ENCODE data around the gene ERCC2.

The ERCC2 gene

DNA sequence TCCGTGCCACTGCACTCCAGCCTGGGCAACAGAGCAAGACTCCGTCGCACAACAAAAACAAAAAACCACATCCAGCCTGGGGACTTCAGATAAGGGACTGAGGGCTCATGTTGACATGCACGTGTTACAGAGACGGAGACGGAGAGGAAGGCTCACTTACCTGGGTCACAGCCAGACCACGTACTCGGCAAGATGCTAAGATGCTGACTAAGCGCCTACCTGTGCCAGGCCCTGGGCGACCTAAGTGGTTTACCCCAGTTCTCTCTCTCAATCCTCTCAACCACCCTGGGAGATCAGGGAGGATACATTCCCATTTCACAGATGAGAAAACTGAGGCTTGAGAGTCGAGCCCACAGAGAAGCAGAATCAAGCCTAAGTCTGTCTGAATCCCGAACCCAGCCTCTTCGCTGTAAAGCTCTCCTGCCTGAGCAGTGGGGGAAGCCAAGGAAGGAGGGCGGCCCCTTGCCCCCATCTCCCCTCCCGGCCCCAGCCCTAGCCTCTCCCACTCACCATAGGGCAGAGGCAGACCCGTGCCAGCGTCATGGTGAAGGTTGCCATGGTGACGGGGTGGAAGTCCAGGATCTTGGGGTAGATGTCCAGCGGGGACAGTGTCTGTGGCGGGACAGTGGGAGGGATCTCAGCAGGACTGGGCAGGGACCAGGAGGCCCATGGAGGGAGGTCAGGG is 13.5 kb downstream of the ERCC2 start:
- Histone ChIP-seq H3K27ac (ENCODE audit: low read depth, low read length) (no peak overlapping the region), H3K27me3 (ENCODE audit: control insufficient read depth, low read length) (no peaks in the 10 kb centered on the region), H3K4me3 (ENCODE audit: low read length) (no peak overlapping the region), H3K9me3 (ENCODE audit: control insufficient read depth, insufficient read depth, low read length) (no peaks in the 10 kb centered on the region), H3K4me1 (ENCODE audit: control insufficient read depth, low read length) (no peaks in the 10 kb centered on the region), H3F3A (ENCODE audit: control insufficient read depth, insufficient read depth) (no peaks in the 10 kb centered on the region), H3K9me2 (replicated peaks; ENCODE audit: control insufficient read depth, low read length) (no peaks in the 10 kb centered on the region), H3K36me3 (ENCODE audit: control insufficient read depth, low read length) (peaks cover 20% of the 10 kb centered on the region), H3K4me2 (ENCODE audit: low read length) (no peak overlapping the region), H4K20me1 (ENCODE audit: control insufficient read depth, insufficient read depth, low read depth, low read length) (no peaks in the 10 kb centered on the region), H3K79me2 (ENCODE audit: control insufficient read depth, low read length) (no peaks in the 10 kb centered on the region)
- TF ChIP-seq, protein P1, sequence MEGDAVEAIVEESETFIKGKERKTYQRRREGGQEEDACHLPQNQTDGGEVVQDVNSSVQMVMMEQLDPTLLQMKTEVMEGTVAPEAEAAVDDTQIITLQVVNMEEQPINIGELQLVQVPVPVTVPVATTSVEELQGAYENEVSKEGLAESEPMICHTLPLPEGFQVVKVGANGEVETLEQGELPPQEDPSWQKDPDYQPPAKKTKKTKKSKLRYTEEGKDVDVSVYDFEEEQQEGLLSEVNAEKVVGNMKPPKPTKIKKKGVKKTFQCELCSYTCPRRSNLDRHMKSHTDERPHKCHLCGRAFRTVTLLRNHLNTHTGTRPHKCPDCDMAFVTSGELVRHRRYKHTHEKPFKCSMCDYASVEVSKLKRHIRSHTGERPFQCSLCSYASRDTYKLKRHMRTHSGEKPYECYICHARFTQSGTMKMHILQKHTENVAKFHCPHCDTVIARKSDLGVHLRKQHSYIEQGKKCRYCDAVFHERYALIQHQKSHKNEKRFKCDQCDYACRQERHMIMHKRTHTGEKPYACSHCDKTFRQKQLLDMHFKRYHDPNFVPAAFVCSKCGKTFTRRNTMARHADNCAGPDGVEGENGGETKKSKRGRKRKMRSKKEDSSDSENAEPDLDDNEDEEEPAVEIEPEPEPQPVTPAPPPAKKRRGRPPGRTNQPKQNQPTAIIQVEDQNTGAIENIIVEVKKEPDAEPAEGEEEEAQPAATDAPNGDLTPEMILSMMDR (IDR thresholded peaks at IDR 0.05; ENCODE audit: low read depth, low read length, poor library complexity, severe bottlenecking) = no peak
- TF ChIP-seq EZH2phosphoT487 (IDR thresholded peaks at IDR 0.05; ENCODE audit: borderline replicate concordance, low read length) = no peak

DNA sequence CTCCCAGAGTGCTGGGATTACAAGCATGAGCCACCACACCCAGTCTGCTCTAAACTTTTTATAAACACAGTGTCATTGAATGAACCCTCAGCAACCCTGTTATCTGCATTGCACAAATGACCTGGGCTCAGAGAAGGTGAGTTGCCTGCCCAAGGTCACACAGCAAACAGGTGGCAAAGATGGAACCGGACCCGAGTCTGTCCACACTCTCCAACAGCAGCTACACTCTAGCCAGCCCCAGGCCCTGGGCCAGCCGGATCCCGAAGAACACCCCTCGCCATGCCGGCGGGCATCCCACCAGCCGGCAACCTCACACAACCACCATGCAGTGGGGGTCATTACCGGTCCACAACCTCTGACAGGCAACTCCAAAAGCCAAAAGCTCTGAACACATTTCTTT is 14.5 kb downstream of the ERCC2 start:
- Histone ChIP-seq H4K20me1 (ENCODE audit: control insufficient read depth, insufficient read depth, low read depth, low read length) (no peaks in the 10 kb centered on the region), H3K79me2 (ENCODE audit: control insufficient read depth, low read length) (no peaks in the 10 kb centered on the region), H3F3A (ENCODE audit: control insufficient read depth, insufficient read depth) (no peaks in the 10 kb centered on the region), H3K9me2 (replicated peaks; ENCODE audit: control insufficient read depth, low read length) (no peaks in the 10 kb centered on the region), H3K4me1 (ENCODE audit: control insufficient read depth, low read length) (no peaks in the 10 kb centered on the region), H3K27me3 (ENCODE audit: control insufficient read depth, low read length) (no peaks in the 10 kb centered on the region), H3K9me3 (ENCODE audit: control insufficient read depth, insufficient read depth, low read length) (no peaks in the 10 kb centered on the region), H3K4me3 (ENCODE audit: low read length) (no peak overlapping the region), H3K36me3 (ENCODE audit: control insufficient read depth, low read length) (peaks cover 22% of the 10 kb centered on the region), H3K27ac (ENCODE audit: low read depth, low read length) (no peak overlapping the region), H3K4me2 (ENCODE audit: low read length) (no peak overlapping the region)
- no peak for TF ChIP-seq EZH2phosphoT487 (IDR thresholded peaks at IDR 0.05; ENCODE audit: borderline replicate concordance, low read length)
- TF ChIP-seq, protein P1 (IDR thresholded peaks at IDR 0.05; ENCODE audit: low read depth, low read length, poor library complexity, severe bottlenecking) = no peak

DNA sequence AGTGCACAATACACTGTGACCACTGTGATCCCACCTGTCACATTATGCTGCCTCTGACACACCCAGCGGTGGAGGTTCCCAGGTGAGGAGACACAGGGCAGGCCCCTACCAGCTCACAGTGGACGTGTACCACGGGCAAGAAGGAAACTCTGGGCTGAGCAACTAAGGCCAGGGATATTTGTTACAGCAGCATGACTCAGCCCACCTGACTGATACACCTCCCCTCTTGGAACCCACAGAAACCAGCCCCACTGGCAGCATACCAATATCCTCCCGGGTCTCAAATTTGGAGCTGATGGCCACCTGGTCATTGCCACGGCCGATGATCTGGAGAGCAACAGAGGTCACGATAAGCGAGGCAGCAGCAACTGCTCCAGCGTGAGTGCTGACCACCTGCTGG is 15.0 kb downstream of the ERCC2 start:
- Histone ChIP-seq H3K36me3 (ENCODE audit: control insufficient read depth, low read length) (peaks cover 23% of the 10 kb centered on the region), H3F3A (ENCODE audit: control insufficient read depth, insufficient read depth) (no peaks in the 10 kb centered on the region)

More for the DNA sequence above, 15.0 kb downstream of the ERCC2 start:
- Histone ChIP-seq H3K9me3 (ENCODE audit: control insufficient read depth, insufficient read depth, low read length) (no peaks in the 10 kb centered on the region), H3K27me3 (ENCODE audit: control insufficient read depth, low read length) (no peaks in the 10 kb centered on the region), H3K79me2 (ENCODE audit: control insufficient read depth, low read length) (no peaks in the 10 kb centered on the region), H4K20me1 (ENCODE audit: control insufficient read depth, insufficient read depth, low read depth, low read length) (no peaks in the 10 kb centered on the region), H3K4me1 (ENCODE audit: control insufficient read depth, low read length) (no peaks in the 10 kb centered on the region), H3K27ac (ENCODE audit: low read depth, low read length) (no peak overlapping the region), H3K4me3 (ENCODE audit: low read length) (no peak overlapping the region), H3K9me2 (replicated peaks; ENCODE audit: control insufficient read depth, low read length) (no peaks in the 10 kb centered on the region), H3K4me2 (ENCODE audit: low read length) (no peak overlapping the region)
- no peak for TF ChIP-seq EZH2phosphoT487 (IDR thresholded peaks at IDR 0.05; ENCODE audit: borderline replicate concordance, low read length)
- TF ChIP-seq, protein P1 (IDR thresholded peaks at IDR 0.05; ENCODE audit: low read depth, low read length, poor library complexity, severe bottlenecking) = no peak

Data from DOHH2 (cell line).